Neural progenitor cell (in vitro differentiated cells): ENCODE results near the gene JAK1. TPM values are rescaled to one million over a fixed set of nuclear protein-coding genes. Genes with fewer than 3 reads are reported as not detected.

Experiments
- DNase-seq: peaks from one replicate; pipeline ENCODE4 v3.0.0-alpha.2; 2016; ENCODE audit warnings: low spot score
- H2AFZ ChIP-seq: fragments of 200-600 bp; sonication (generic); replicated peaks from 2 replicates; pipeline ENCODE4 v1.6.1; 2016; ENCODE audit warnings: antibody characterized with exemption
- H3F3A ChIP-seq: fragments of 200-600 bp; sonication (generic); 2 replicates; pipeline ENCODE4 v1.6.1; 2016; ENCODE audit warnings: antibody characterized with exemption, low read depth
- H3K27ac ChIP-seq: fragments of 200-600 bp; sonication (generic); 2 replicates; pipeline ENCODE4 v1.5.1; 2016; ENCODE audit warnings: mild to moderate bottlenecking
- H3K27me3 ChIP-seq: fragments of 200-600 bp; sonication (generic); 2 replicates; pipeline ENCODE4 v1.6.1; 2016; ENCODE audit warnings: mild to moderate bottlenecking, moderate library complexity
- H3K36me3 ChIP-seq: fragments of 200-600 bp; sonication (generic); 2 replicates; pipeline ENCODE4 v1.5.1; 2016
- H3K4me1 ChIP-seq: fragments of 200-600 bp; sonication (generic); 2 replicates; pipeline ENCODE4 v1.6.1; 2016; ENCODE audit warnings: mixed run types
- H3K4me2 ChIP-seq: fragments of 200-600 bp; sonication (generic); 2 replicates; pipeline ENCODE4 v1.6.1; 2016
- H3K4me3 ChIP-seq: fragments of 200-600 bp; sonication (generic); 2 replicates; pipeline ENCODE4 v1.5.1; 2016
- H3K79me2 ChIP-seq: fragments of 200-600 bp; sonication (generic); 2 replicates; pipeline ENCODE4 v1.6.1; 2016; ENCODE audit warnings: low read depth
- H3K9ac ChIP-seq: fragments of 200-600 bp; sonication (generic); 2 replicates; pipeline ENCODE4 v1.6.1; 2016
- H3K9me3 ChIP-seq: fragments of 200-600 bp; sonication (generic); 2 replicates; pipeline ENCODE4 v1.5.1; 2016; ENCODE audit warnings: low read depth
- H4K20me1 ChIP-seq: fragments of 200-600 bp; sonication (generic); 2 replicates; pipeline ENCODE4 v1.6.1; 2016; ENCODE audit warnings: low read depth
- H3K27ac Mint-ChIP-seq: 3 replicates; pipeline ENCODE4 v1.8.0; 2021; ENCODE audit warnings: mixed read lengths
- H3K27me3 Mint-ChIP-seq: 2 replicates; pipeline ENCODE4 v1.8.0; 2022; ENCODE audit warnings: low read depth, mild to moderate bottlenecking, inconsistent platforms, moderate library complexity, mixed read lengths; ENCODE audit not compliant: insufficient read depth
- H3K36me3 Mint-ChIP-seq: 3 replicates; pipeline ENCODE4 v1.8.0; 2021; ENCODE audit warnings: mixed read lengths
- H3K4me1 Mint-ChIP-seq: 3 replicates; pipeline ENCODE4 v1.8.0; 2021; ENCODE audit warnings: mixed read lengths
- H3K4me3 Mint-ChIP-seq: 3 replicates; pipeline ENCODE4 v1.8.0; 2021; ENCODE audit warnings: mild to moderate bottlenecking, moderate library complexity, mixed read lengths
- H3K9me3 Mint-ChIP-seq: 3 replicates; pipeline ENCODE4 v1.8.0; 2020; ENCODE audit warnings: mixed read lengths
- EZH2 ChIP-seq: fragments of 200-600 bp; sonication (generic); IDR thresholded peaks from 2 replicates; pipeline ENCODE4 v1.6.1; 2017; ENCODE audit warnings: antibody characterized with exemption, mild to moderate bottlenecking, moderate library complexity
- EZH2phosphoT487 ChIP-seq: fragments of 200-600 bp; sonication (generic); IDR thresholded peaks from 2 replicates; pipeline ENCODE4 v1.6.1; 2017; ENCODE audit warnings: antibody characterized with exemption
- total RNA-seq: library from RNA; depleted of rRNA; stranded (reverse); fragments of >200 nt; gene quantifications from 2 replicates; pipeline ENCODE4 v1.2.3, GENCODE V29; 2015; ENCODE audit warnings: low replicate concordance
- TF ChIP-seq, protein P1 (sequence below): fragments of 200-600 bp; sonication (generic); IDR thresholded peaks from 2 replicates; pipeline ENCODE4 v1.5.1; 2017; ENCODE audit warnings: antibody characterized with exemption, mild to moderate bottlenecking

The JAK1 gene
- total RNA-seq, 1 donor from 2014 or later, result 6.5 TPM

DNA sequence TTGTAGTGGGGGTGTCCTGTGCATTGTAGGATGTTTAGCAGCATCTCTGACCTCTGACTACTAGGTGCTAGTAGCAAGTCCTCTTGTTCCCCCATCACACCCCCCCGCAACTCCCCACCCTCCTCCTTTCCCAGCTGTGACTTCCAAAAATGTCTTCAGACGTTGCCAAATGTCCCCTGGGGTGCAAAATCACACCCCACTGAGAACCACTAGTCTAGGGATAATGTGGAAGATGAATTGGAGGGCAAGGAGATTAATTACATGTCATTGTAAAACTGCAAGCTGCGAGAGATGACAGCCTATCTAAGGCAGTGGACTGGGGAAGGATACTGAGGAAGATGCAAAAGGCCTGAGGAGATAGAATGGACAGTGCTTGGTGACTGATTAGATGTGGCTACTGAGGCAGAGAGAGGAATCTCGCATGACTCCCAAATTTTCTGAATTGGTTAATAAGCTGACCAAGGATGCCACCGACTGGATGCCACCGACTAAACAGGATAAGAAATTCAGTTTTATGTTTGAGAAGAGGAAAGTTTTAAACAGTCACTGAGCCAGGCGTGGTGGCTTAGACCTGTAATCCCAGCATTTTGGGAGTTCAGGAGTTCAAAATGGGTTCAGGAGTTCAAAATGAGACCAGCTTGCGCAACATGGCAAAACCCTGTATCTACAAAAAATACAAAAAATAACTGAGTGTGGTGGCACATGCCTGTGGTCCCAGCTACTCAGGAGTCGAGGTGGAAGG is 3.1 kb upstream of the JAK1 start:
- Histone ChIP-seq H3K4me3 (no peak overlapping the region), H3F3A (peaks cover 26% of the 10 kb centered on the region), H2AFZ (no peak overlapping the region), H3K4me2 (no peak overlapping the region), H3K79me2 (no peaks in the 10 kb centered on the region), H3K9ac (no peak overlapping the region), H3K27me3 (peaks cover 28% of the 10 kb centered on the region), H4K20me1 (peaks cover 14% of the 10 kb centered on the region), H3K36me3 (no peaks in the 10 kb centered on the region), H3K27ac (no peak overlapping the region), H3K9me3 (no peaks in the 10 kb centered on the region), H3K4me1 (peaks cover 11% of the 10 kb centered on the region)
- no peaks in the 10 kb centered on the region for H3K36me3 Mint-ChIP-seq
- no peak overlapping the region for H3K4me3 Mint-ChIP-seq
- H3K27me3 Mint-ChIP-seq, result no peaks in the 10 kb centered on the region
- H3K4me1 Mint-ChIP-seq, result peaks cover 21% of the 10 kb centered on the region
- DNase-seq, result no peak
- no peak for TF ChIP-seq EZH2
- TF ChIP-seq, protein P1, sequence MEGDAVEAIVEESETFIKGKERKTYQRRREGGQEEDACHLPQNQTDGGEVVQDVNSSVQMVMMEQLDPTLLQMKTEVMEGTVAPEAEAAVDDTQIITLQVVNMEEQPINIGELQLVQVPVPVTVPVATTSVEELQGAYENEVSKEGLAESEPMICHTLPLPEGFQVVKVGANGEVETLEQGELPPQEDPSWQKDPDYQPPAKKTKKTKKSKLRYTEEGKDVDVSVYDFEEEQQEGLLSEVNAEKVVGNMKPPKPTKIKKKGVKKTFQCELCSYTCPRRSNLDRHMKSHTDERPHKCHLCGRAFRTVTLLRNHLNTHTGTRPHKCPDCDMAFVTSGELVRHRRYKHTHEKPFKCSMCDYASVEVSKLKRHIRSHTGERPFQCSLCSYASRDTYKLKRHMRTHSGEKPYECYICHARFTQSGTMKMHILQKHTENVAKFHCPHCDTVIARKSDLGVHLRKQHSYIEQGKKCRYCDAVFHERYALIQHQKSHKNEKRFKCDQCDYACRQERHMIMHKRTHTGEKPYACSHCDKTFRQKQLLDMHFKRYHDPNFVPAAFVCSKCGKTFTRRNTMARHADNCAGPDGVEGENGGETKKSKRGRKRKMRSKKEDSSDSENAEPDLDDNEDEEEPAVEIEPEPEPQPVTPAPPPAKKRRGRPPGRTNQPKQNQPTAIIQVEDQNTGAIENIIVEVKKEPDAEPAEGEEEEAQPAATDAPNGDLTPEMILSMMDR, result no peak
- no peak for TF ChIP-seq EZH2phosphoT487
- H3K9me3 Mint-ChIP-seq, result no peaks in the 10 kb centered on the region
- H3K27ac Mint-ChIP-seq, result no peak overlapping the region

GRCh38 chr1:64967381-64967780 is 1.0 kb upstream of the JAK1 start:
- peaks cover 27% of the 10 kb centered on the region for H3K4me1 Mint-ChIP-seq
- peak overlapping the region; percentile 14 for H3K27ac Mint-ChIP-seq
- peaks cover 42% of the 10 kb centered on the region for H3K27me3 ChIP-seq
- no peaks in the 10 kb centered on the region for H3K36me3 Mint-ChIP-seq
- no peaks in the 10 kb centered on the region for H3K36me3 ChIP-seq
- H3K27me3 Mint-ChIP-seq, result no peaks in the 10 kb centered on the region
- peaks cover 17% of the 10 kb centered on the region for H4K20me1 ChIP-seq
- H3K4me1 ChIP-seq, result peaks cover 8% of the 10 kb centered on the region
- no peaks in the 10 kb centered on the region for H3K9me3 Mint-ChIP-seq
- no peak overlapping the region for H3K27ac ChIP-seq
- no peaks in the 10 kb centered on the region for H3K9me3 ChIP-seq
- H3K9ac ChIP-seq, result no peak overlapping the region
- TF ChIP-seq EZH2 (no peak), EZH2phosphoT487 (no peak)
- TF ChIP-seq, protein P1, result no peak
- no peaks in the 10 kb centered on the region for H3K79me2 ChIP-seq
- H3K4me3 Mint-ChIP-seq, result peak overlapping the region; percentile 88
- H2AFZ ChIP-seq, result no peak overlapping the region
- H3K4me3 ChIP-seq, result no peak overlapping the region
- DNase-seq, result peak; percentile 16
- peak overlapping the region; percentile 73 for H3K4me2 ChIP-seq
- peaks cover 23% of the 10 kb centered on the region for H3F3A ChIP-seq

GRCh38 chr1:64965366-64966157 is 787 bp downstream of the JAK1 start:
- Mint-ChIP-seq H3K36me3 (no peaks in the 10 kb centered on the region), H3K9me3 (no peaks in the 10 kb centered on the region), H3K27ac (peak overlapping the region; percentile 46), H3K4me1 (peaks cover 27% of the 10 kb centered on the region), H3K27me3 (no peaks in the 10 kb centered on the region), H3K4me3 (peak overlapping the region; percentile 94)
- peak; percentile 47 for DNase-seq
- H3K79me2 ChIP-seq, result no peaks in the 10 kb centered on the region
- peaks cover 8% of the 10 kb centered on the region for H3K4me1 ChIP-seq
- no peaks in the 10 kb centered on the region for H3K36me3 ChIP-seq
- peaks cover 23% of the 10 kb centered on the region for H3F3A ChIP-seq
- H3K4me3 ChIP-seq, result peak overlapping the region; percentile 98
- H3K27me3 ChIP-seq, result peaks cover 42% of the 10 kb centered on the region
- H2AFZ ChIP-seq, result peak overlapping the region; percentile 95
- H4K20me1 ChIP-seq, result peaks cover 17% of the 10 kb centered on the region
- H3K4me2 ChIP-seq, result peak overlapping the region; percentile 100
- peak overlapping the region; percentile 66 for H3K9ac ChIP-seq
- TF ChIP-seq, protein P1, result no peak
- TF ChIP-seq EZH2phosphoT487, result no peak
- H3K9me3 ChIP-seq, result no peaks in the 10 kb centered on the region
- no peak overlapping the region for H3K27ac ChIP-seq
